Fibroblast of lung (primary cell): ENCODE results near the gene HSPBAP1.

Source experiments
- EZH2 ChIP-seq: IDR thresholded peaks from 2 replicates; pipeline ENCODE4 v1.5.1; 2012; ENCODE audit warnings: low read length, control low read depth, mild to moderate bottlenecking; ENCODE audit errors: missing control alignments
- TF ChIP-seq, protein P1 (sequence below), 2 donors: IDR thresholded peaks in 1 of 2; conservative IDR thresholded peaks in 1 of 2; 1 replicate in 1 of 2; 2 replicates in 1 of 2; pipeline ENCODE4 v1.5.1; 2011 to 2012; ENCODE audit warnings: low read length in 2 of 2, control low read depth in 1 of 2, inconsistent platforms in 1 of 2, low read depth in 1 of 2, mild to moderate bottlenecking in 1 of 2

DNA sequence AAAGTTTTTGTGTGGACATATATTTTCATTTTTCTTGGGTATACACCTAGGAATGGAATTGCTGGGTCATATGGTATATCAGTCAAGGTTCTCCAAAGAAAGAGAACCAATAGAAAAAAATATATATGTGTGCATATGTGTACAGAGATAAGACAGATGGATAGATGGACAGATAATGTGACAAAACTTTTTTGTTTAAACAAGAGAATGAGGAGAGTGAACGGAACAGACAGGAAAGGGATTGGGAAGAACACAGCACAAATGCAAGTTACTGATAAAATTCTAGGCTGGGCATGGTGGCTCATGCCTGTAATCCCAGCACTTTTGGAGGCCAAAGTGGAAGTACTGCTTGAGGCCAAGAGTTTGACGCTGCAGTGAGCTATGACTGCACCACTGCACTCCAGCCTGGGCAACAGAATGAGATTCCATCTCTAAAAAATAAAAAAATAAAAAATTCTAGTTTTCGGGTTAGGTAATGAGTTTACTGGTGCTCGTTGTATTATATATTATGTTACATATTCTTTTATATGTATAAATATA, 50.0 kb downstream of the HSPBAP1 start:
- TF ChIP-seq, protein P1, sequence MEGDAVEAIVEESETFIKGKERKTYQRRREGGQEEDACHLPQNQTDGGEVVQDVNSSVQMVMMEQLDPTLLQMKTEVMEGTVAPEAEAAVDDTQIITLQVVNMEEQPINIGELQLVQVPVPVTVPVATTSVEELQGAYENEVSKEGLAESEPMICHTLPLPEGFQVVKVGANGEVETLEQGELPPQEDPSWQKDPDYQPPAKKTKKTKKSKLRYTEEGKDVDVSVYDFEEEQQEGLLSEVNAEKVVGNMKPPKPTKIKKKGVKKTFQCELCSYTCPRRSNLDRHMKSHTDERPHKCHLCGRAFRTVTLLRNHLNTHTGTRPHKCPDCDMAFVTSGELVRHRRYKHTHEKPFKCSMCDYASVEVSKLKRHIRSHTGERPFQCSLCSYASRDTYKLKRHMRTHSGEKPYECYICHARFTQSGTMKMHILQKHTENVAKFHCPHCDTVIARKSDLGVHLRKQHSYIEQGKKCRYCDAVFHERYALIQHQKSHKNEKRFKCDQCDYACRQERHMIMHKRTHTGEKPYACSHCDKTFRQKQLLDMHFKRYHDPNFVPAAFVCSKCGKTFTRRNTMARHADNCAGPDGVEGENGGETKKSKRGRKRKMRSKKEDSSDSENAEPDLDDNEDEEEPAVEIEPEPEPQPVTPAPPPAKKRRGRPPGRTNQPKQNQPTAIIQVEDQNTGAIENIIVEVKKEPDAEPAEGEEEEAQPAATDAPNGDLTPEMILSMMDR (conservative IDR thresholded peaks at IDR 0.05 in 1 of 2, IDR thresholded peaks at IDR 0.05 in 1 of 2; ENCODE audit: low read depth in 1 of 2, low read length in 2 of 2), result no peak
- TF ChIP-seq EZH2, result no peak
